Endodermal cell (in vitro differentiated cells): ENCODE measurements around the gene PSAPL1. TPM values are rescaled to one million over a fixed set of nuclear protein-coding genes. Genes with fewer than 3 reads are reported as not detected.
A peak's percentile ranks its signal among the peaks of the same experiment; 100 is the strongest.

Source experiments
- DNase-seq: peaks from one replicate; pipeline ENCODE4 v3.0.0-alpha.2; 2017
- H3K27ac ChIP-seq: 2 replicates; pipeline ENCODE4 v1.5.1; 2013; ENCODE audit warnings: mild to moderate bottlenecking, low read depth, low read length, moderate library complexity
- H3K27me3 ChIP-seq: 2 replicates; pipeline ENCODE4 v1.6.1; 2013; ENCODE audit warnings: mild to moderate bottlenecking, low read length, moderate library complexity; ENCODE audit not compliant: insufficient read depth, control insufficient read depth, poor library complexity, severe bottlenecking
- H3K36me3 ChIP-seq: 2 replicates; pipeline ENCODE4 v1.7.0; 2013; ENCODE audit warnings: mild to moderate bottlenecking, low read length, moderate library complexity; ENCODE audit not compliant: control insufficient read depth, insufficient read depth
- H3K4me1 ChIP-seq: one replicate; pipeline ENCODE4 v1.7.0; 2013; ENCODE audit warnings: low read length; ENCODE audit not compliant: control insufficient read depth, insufficient read depth
- H3K4me3 ChIP-seq: 2 replicates; pipeline ENCODE4 v1.5.1; 2013; ENCODE audit warnings: mild to moderate bottlenecking, low read length, moderate library complexity
- H3K9ac ChIP-seq: 2 replicates; pipeline ENCODE4 v1.6.1; 2013; ENCODE audit warnings: mild to moderate bottlenecking, low read length, moderate library complexity; ENCODE audit not compliant: poor library complexity, severe bottlenecking; ENCODE audit errors: extremely low read depth
- H3K9me3 ChIP-seq: 2 replicates; pipeline ENCODE4 v1.6.1; 2013; ENCODE audit warnings: mild to moderate bottlenecking, low read length, moderate library complexity; ENCODE audit not compliant: control insufficient read depth
- H3K27ac Mint-ChIP-seq: 2 replicates; pipeline ENCODE4 v1.8.0; 2020; ENCODE audit warnings: mixed read lengths
- H3K27me3 Mint-ChIP-seq: 2 replicates; pipeline ENCODE4 v1.8.0; 2021; ENCODE audit warnings: mild to moderate bottlenecking, mixed read lengths; ENCODE audit not compliant: insufficient read depth
- H3K36me3 Mint-ChIP-seq: 2 replicates; pipeline ENCODE4 v1.8.0; 2020; ENCODE audit warnings: low read depth, mixed read lengths
- H3K4me1 Mint-ChIP-seq: 2 replicates; pipeline ENCODE4 v1.8.0; 2020; ENCODE audit warnings: mixed read lengths
- H3K4me3 Mint-ChIP-seq: 2 replicates; pipeline ENCODE4 v1.8.0; 2020; ENCODE audit warnings: mild to moderate bottlenecking, moderate library complexity, mixed read lengths
- H3K9me3 Mint-ChIP-seq: 2 replicates; pipeline ENCODE4 v1.8.0; 2020; ENCODE audit warnings: mild to moderate bottlenecking, mixed read lengths
- WGBS, 2 experiments: methylation state at CpG; one replicate each; pipeline versions ENCODE4 v1.1.5 to v1.1.7; 2013; ENCODE audit warnings: missing lambda C conversion rate in 2 of 2, mixed read lengths in 1 of 2; ENCODE audit not compliant: insufficient coverage in 1 of 2, insufficient read length in 1 of 2; 5-methylcytosine and 5-hydroxymethylcytosine counted together
- total RNA-seq, 2 donors: library from RNA; stranded (reverse); fragmentation: NEBNext Ultra II Directional in 1 of 2; extraction: Animal tissue kit (Norgen Biotek cat#: 25700) in 1 of 2; gene quantifications; 2 replicates in 1 of 2; 3 replicates in 1 of 2; pipeline ENCODE4 v1.2.1, GENCODE V29; 2021
- TF ChIP-seq, protein P1 (sequence below): fragments of 200-600 bp; sonication (generic); conservative IDR thresholded peaks from 2 replicates; pipeline ENCODE4 v1.5.0; 2021; ENCODE audit warnings: antibody characterized with exemption, mild to moderate bottlenecking

The PSAPL1 gene
- total RNA-seq, 2 donors from 2014 or later: 0.13 to 0.24 TPM

DNA sequence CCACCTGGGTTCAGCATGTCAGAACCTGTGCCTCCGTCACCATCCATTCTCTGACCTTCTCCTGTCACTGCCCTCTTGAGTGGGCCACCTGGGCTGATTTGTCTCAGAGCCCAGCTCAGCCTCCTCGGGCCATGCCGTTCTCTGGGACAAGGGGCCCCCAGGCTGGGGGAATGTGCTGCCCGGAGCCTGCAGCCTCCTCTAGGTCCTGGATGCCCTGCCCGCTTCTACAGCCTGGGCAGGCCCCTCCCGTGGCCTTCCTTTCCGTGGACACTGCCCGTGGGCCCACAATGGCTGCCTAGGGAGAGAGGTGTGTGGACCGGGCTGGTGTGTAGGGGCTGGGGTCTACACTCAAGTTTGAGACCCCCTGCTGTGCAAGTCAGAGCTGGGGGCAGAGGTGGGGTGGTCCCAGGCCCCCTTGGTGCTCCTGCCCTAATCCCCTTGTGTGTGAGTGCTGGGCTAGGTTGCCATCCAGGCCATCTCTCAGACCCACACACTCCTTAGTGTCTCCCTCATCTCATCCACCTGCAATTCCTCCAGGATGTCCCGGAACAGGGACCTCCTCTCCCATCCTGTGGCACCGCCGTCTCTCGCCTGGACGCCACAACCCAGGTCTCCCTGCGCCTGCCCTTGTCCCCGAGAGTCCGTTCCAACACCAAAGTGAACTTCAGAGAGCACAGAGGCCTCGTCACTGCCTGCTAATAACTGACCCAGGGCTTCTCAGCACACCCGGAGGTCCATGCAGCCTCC lies 12.4 kb downstream of the PSAPL1 start:
- Histone ChIP-seq H3K9ac (no peak overlapping the region), H3K27ac (no peak overlapping the region), H3K36me3 (no peaks in the 10 kb centered on the region), H3K9me3 (no peaks in the 10 kb centered on the region), H3K4me3 (no peak overlapping the region), H3K4me1 (no peaks in the 10 kb centered on the region), H3K27me3 (no peaks in the 10 kb centered on the region)
- Mint-ChIP-seq H3K27ac (no peak overlapping the region), H3K4me3 (no peak overlapping the region), H3K27me3 (peaks cover 12% of the 10 kb centered on the region), H3K9me3 (peaks cover 6% of the 10 kb centered on the region), H3K36me3 (no peaks in the 10 kb centered on the region), H3K4me1 (peaks cover 5% of the 10 kb centered on the region)
- TF ChIP-seq, protein P1, sequence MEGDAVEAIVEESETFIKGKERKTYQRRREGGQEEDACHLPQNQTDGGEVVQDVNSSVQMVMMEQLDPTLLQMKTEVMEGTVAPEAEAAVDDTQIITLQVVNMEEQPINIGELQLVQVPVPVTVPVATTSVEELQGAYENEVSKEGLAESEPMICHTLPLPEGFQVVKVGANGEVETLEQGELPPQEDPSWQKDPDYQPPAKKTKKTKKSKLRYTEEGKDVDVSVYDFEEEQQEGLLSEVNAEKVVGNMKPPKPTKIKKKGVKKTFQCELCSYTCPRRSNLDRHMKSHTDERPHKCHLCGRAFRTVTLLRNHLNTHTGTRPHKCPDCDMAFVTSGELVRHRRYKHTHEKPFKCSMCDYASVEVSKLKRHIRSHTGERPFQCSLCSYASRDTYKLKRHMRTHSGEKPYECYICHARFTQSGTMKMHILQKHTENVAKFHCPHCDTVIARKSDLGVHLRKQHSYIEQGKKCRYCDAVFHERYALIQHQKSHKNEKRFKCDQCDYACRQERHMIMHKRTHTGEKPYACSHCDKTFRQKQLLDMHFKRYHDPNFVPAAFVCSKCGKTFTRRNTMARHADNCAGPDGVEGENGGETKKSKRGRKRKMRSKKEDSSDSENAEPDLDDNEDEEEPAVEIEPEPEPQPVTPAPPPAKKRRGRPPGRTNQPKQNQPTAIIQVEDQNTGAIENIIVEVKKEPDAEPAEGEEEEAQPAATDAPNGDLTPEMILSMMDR: no peak
- no peak for DNase-seq
- WGBS, 2 experiments: 88 to 94% methylated on average over 15 to 19 of the region's 19 CpGs

DNA sequence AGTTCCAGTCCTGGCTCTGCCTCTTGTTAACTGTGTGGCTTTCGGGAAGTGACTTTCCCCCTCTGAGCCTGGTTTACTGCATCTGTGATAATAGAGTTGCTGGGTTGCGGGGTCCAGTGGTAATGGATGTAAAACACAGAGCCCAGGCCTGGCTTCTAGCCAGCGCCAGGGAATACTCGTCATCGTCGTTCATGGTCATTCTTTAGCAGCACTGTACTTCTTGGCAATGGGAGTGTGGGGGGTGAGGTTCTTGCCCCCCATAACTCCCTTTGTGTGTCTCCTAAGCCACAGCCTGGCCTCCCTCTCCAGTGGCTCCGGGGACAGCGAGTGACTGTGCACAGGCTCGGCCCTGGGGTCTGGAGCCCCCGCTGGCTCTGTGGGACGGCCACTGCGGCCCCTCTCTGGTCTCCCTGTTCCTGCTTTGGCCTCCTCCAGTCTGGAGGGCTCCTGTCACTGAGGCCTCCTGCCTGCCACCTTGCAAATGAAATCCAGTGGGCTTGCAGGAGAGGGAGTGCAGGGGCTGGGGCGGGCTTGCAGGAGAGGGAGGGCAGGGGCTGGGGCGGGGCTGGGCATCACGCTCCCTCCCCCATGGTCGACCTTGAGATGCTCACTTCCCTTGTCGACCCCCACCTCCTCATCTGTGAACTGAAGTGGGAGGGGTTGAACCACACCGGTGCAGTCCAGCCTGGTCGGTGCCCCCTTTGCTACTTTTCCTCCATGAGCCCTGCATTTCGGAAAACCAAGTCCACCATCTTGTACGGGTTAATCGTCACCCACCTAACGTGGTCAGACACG lies 13.2 kb downstream of the PSAPL1 start:
- Histone ChIP-seq H3K9me3 (no peaks in the 10 kb centered on the region), H3K4me1 (no peaks in the 10 kb centered on the region), H3K36me3 (no peaks in the 10 kb centered on the region), H3K9ac (no peak overlapping the region), H3K27me3 (no peaks in the 10 kb centered on the region), H3K27ac (no peak overlapping the region), H3K4me3 (no peak overlapping the region)
- Mint-ChIP-seq H3K4me1 (no peaks in the 10 kb centered on the region), H3K36me3 (no peaks in the 10 kb centered on the region), H3K27me3 (peaks cover 19% of the 10 kb centered on the region), H3K4me3 (no peak overlapping the region), H3K9me3 (peaks cover 6% of the 10 kb centered on the region), H3K27ac (no peak overlapping the region)
- DNase-seq: peak; percentile 33
- 85% methylated on average over 16 to 24 of the region's 24 CpGs for WGBS, 2 experiments
- TF ChIP-seq, protein P1: no peak

DNA sequence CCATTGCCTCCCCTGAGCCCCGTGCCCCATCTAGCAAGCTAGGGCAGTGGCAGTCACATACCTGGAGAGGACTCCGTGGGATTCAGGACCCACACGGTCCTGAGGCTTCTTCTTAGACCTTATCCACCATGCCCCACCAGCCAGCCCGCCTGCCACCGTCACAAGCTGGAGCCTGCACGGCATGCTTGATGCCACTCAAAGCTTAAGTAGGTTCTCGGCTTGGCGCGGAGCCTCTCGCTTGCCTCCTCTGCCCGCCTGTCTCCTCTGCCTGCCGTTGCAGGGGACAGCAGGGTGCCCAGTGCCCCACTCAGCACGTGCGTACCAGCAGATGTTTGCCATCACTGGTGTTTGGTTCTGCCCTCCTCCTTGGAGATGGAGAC lies 14.1 kb downstream of the PSAPL1 start:
- H3K9me3 ChIP-seq: no peaks in the 10 kb centered on the region
- no peak overlapping the region for H3K27ac ChIP-seq
- no peak overlapping the region for H3K4me3 ChIP-seq
- 87 to 95% methylated on average over 13 to 14 of the region's 14 CpGs for WGBS, 2 experiments
- no peaks in the 10 kb centered on the region for H3K36me3 ChIP-seq
- no peaks in the 10 kb centered on the region for H3K4me1 ChIP-seq
- DNase-seq: peak; percentile 24
- H3K4me1 Mint-ChIP-seq: peaks cover 5% of the 10 kb centered on the region
- no peak overlapping the region for H3K27ac Mint-ChIP-seq
- peaks cover 6% of the 10 kb centered on the region for H3K9me3 Mint-ChIP-seq
- TF ChIP-seq, protein P1: no peak
- no peak overlapping the region for H3K9ac ChIP-seq
- H3K4me3 Mint-ChIP-seq: no peak overlapping the region
- H3K27me3 ChIP-seq: no peaks in the 10 kb centered on the region
- no peaks in the 10 kb centered on the region for H3K36me3 Mint-ChIP-seq
- H3K27me3 Mint-ChIP-seq: peaks cover 28% of the 10 kb centered on the region
